Suprapubic skin (tissue), 4 donors: Measurements from ENCODE around the gene VAV1. TPM values are rescaled to one million over a fixed set of nuclear protein-coding genes. Genes with fewer than 3 reads are reported as not detected.

Source experiments
- DNase-seq, 2 donors: peaks; one replicate each; pipeline ENCODE4 v3.0.0-alpha.2; 2019; ENCODE audit warnings: low spot score in 2 of 2
- H3K27ac ChIP-seq: fragments of 200-600 bp; sonication (generic); one replicate; pipeline ENCODE4 v1.5.1; 2019
- H3K27me3 ChIP-seq: fragments of 200-600 bp; sonication (generic); one replicate; pipeline ENCODE4 v1.5.1; 2019
- H3K36me3 ChIP-seq: fragments of 200-600 bp; sonication (generic); one replicate; pipeline ENCODE4 v1.5.1; 2019
- H3K4me1 ChIP-seq: fragments of 200-600 bp; sonication (generic); one replicate; pipeline ENCODE4 v1.5.1; 2019
- H3K4me3 ChIP-seq: fragments of 200-600 bp; sonication (generic); one replicate; pipeline ENCODE4 v1.5.1; 2019; ENCODE audit warnings: mild to moderate bottlenecking
- H3K9me3 ChIP-seq: fragments of 200-600 bp; sonication (generic); one replicate; pipeline ENCODE4 v1.5.1; 2019
- CTCF ChIP-seq, 2 donors: fragments of 200-600 bp in 1 of 2; fragments of 450-650 bp in 1 of 2; sonication (generic) in 1 of 2; IDR thresholded peaks; one replicate each; pipeline ENCODE4 v1.5.1; 2016 to 2019; ENCODE audit warnings: antibody characterized with exemption in 2 of 2, mild to moderate bottlenecking in 1 of 2, moderate library complexity in 1 of 2
- EP300 ChIP-seq: sonication (generic); formaldehyde crosslinking; IDR thresholded peaks from one replicate; pipeline ENCODE4 v1.6.1; 2017; ENCODE audit warnings: antibody characterized with exemption
- POLR2A ChIP-seq, 2 donors: fragments of 450-650 bp; IDR thresholded peaks; one replicate each; pipeline ENCODE4 v1.6.1; 2017; ENCODE audit warnings: antibody characterized with exemption in 2 of 2, mild to moderate bottlenecking in 2 of 2, moderate library complexity in 2 of 2
- POLR2AphosphoS5 ChIP-seq, 3 donors: sonication (generic); formaldehyde crosslinking; IDR thresholded peaks; one replicate each; pipeline ENCODE4 v1.6.1; 2017; ENCODE audit warnings: antibody characterized with exemption in 3 of 3
- WGBS: methylation state at CpG from one replicate; pipeline ENCODE4 v1.1.5; 2018; 5-methylcytosine and 5-hydroxymethylcytosine counted together
- total RNA-seq, 4 donors: library from RNA; depleted of rRNA; stranded (reverse); fragments of >200 nt; gene quantifications; one replicate each; pipeline ENCODE4 v1.1.0, GENCODE V29; 2016

Gene VAV1
- total RNA-seq, 4 donors from 2014 or later, result 1.1 to 3.1 (median 1.2) TPM

GRCh38 chr19:6832412-6832811 lies 59.9 kb downstream of the VAV1 start:
- no peak overlapping the region for H3K27ac ChIP-seq
- H3K27me3 ChIP-seq, result peaks cover 8% of the 10 kb centered on the region
- H3K4me1 ChIP-seq, result no peaks in the 10 kb centered on the region
- H3K36me3 ChIP-seq, result peaks cover 3% of the 10 kb centered on the region
- H3K4me3 ChIP-seq, result no peak overlapping the region
- no peaks in the 10 kb centered on the region for H3K9me3 ChIP-seq
- WGBS, result 100% methylated on average over 1 of the region's 1 CpG
- no peak for TF ChIP-seq CTCF (IDR thresholded peaks at IDR 0.05)
- DNase-seq, result no peak

GRCh38 chr19:6833166-6833790 lies 60.8 kb downstream of the VAV1 start:
- Histone ChIP-seq H3K36me3 (peaks cover 3% of the 10 kb centered on the region), H3K27me3 (peaks cover 2% of the 10 kb centered on the region), H3K4me1 (no peaks in the 10 kb centered on the region), H3K27ac (no peak overlapping the region), H3K4me3 (no peak overlapping the region), H3K9me3 (no peaks in the 10 kb centered on the region)
- peak in 1 of 2 donors; percentile 25 for DNase-seq
- 88% methylated on average over 14 of the region's 16 CpGs for WGBS
- TF ChIP-seq POLR2A (IDR thresholded peaks at IDR 0.05) (no peak), EP300 (no peak), CTCF (IDR thresholded peaks at IDR 0.05) (no peak), POLR2AphosphoS5 (IDR thresholded peaks at IDR 0.05) (no peak)

GRCh38 chr19:6834433-6834832 lies 61.9 kb downstream of the VAV1 start:
- no peak for DNase-seq
- Histone ChIP-seq H3K4me1 (no peaks in the 10 kb centered on the region), H3K27me3 (no peaks in the 10 kb centered on the region), H3K27ac (no peak overlapping the region), H3K9me3 (no peaks in the 10 kb centered on the region), H3K4me3 (no peak overlapping the region), H3K36me3 (peaks cover 3% of the 10 kb centered on the region)
- TF ChIP-seq CTCF (IDR thresholded peaks at IDR 0.05) (no peak), POLR2A (IDR thresholded peaks at IDR 0.05) (no peak)
- 95% methylated on average over 2 of the region's 2 CpGs for WGBS

GRCh38 chr19:6835501-6835900 lies 63.0 kb downstream of the VAV1 start:
- H3K36me3 ChIP-seq, result peaks cover 3% of the 10 kb centered on the region
- H3K27me3 ChIP-seq, result no peaks in the 10 kb centered on the region
- no peak overlapping the region for H3K4me3 ChIP-seq
- TF ChIP-seq CTCF (IDR thresholded peaks at IDR 0.05), result no peak
- TF ChIP-seq EP300, result no peak
- TF ChIP-seq POLR2AphosphoS5 (IDR thresholded peaks at IDR 0.05), result no peak
- no peak for TF ChIP-seq POLR2A (IDR thresholded peaks at IDR 0.05)
- H3K4me1 ChIP-seq, result no peaks in the 10 kb centered on the region
- H3K27ac ChIP-seq, result no peak overlapping the region
- WGBS, result 91% methylated on average over 3 of the region's 3 CpGs
- DNase-seq, result no peak
- no peaks in the 10 kb centered on the region for H3K9me3 ChIP-seq

GRCh38 chr19:6837525-6837924 lies 65.0 kb downstream of the VAV1 start:
- no peaks in the 10 kb centered on the region for H3K4me1 ChIP-seq
- H3K27ac ChIP-seq, result no peak overlapping the region
- 52% methylated on average over 2 of the region's 2 CpGs for WGBS
- no peaks in the 10 kb centered on the region for H3K27me3 ChIP-seq
- H3K9me3 ChIP-seq, result no peaks in the 10 kb centered on the region
- no peak overlapping the region for H3K4me3 ChIP-seq
- no peak for TF ChIP-seq EP300
- no peak for TF ChIP-seq POLR2A (IDR thresholded peaks at IDR 0.05)
- no peak for TF ChIP-seq POLR2AphosphoS5 (IDR thresholded peaks at IDR 0.05)
- TF ChIP-seq CTCF (IDR thresholded peaks at IDR 0.05), result no peak
- peaks cover 3% of the 10 kb centered on the region for H3K36me3 ChIP-seq
- DNase-seq, result no peak
